GM18508 (cell line): ENCODE measurements around the gene RRM2.

Experiments used
- ATAC-seq: cut with Tn5 transposase; IDR thresholded peaks from one replicate; pipeline ENCODE4 v1.9.1; 2021; ENCODE audit warnings: moderate number of reproducible peaks; ENCODE audit not compliant: insufficient read depth, unreplicated experiment

RRM2 gene

DNA sequence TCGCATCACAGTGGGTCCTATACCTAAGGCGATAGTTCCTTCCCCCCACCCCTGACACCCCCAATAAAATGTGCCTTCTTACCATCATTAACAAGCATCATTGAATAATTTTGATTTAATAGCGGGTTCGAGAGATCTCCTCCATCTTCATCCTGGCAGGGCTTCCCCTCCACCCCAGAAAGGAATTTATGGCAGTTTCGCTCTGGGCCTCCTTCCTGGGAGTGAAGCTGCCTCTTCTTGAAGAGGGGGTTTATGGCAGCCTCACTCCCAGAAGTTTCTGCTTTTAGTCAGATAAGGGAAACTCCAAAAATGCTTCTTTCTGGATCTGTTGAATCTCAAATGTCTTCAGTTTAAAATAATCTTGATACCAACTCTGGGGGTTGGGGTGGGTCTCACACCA lies 45.7 kb downstream of the RRM2 start:
- ATAC-seq = no peak

DNA sequence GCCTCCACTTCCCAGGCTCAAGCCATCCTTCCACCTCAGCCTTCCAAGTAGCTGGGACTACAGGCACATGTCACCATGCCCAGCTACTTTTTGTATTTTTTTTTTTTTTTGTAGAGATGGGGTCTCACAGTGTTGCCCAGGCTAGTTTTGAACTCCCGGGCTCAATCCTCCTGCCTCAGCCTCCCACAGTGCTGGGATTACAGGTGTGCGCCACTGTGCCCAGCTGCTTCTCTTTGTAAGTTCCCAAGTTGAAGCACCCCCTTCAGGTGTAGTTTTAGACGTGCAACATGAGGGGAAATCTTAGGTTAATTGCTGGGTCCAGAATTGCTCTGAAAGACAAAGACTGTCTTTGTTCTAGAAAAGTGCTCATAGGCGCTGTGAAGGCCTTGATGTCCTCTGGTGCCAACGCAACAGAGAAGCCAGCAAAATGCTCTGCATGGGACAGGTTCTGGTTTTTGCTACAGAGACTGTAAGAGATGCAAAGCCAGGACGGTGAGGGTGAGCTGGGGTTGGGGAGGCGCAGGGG lies 46.6 kb downstream of the RRM2 start:
- no peak for ATAC-seq

GRCh38 chr2:10169581-10169980 lies 47.0 kb downstream of the RRM2 start:
- no peak for ATAC-seq

DNA sequence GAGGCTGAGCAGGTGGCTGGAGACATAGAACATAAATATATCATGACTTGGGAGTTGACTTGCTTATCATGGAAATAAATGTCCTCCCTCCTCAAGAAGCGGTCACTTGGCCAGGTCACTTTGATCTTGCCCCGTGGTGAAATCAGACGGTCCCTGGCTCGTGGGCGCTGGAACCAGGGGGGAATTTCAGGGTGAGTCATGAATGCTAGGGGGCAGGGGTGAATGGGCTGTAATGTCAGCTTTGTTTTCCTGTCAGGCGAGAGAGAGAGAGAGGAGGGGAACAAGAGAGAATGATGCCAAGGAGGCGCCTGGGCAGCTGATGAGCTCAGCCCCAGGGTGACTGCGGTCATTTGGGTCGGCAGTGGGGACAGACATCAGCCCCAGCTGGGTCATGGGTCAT lies 47.7 kb downstream of the RRM2 start:
- ATAC-seq = no peak

GRCh38 chr2:10171006-10171800 lies 48.7 kb downstream of the RRM2 start:
- no peak for ATAC-seq

DNA sequence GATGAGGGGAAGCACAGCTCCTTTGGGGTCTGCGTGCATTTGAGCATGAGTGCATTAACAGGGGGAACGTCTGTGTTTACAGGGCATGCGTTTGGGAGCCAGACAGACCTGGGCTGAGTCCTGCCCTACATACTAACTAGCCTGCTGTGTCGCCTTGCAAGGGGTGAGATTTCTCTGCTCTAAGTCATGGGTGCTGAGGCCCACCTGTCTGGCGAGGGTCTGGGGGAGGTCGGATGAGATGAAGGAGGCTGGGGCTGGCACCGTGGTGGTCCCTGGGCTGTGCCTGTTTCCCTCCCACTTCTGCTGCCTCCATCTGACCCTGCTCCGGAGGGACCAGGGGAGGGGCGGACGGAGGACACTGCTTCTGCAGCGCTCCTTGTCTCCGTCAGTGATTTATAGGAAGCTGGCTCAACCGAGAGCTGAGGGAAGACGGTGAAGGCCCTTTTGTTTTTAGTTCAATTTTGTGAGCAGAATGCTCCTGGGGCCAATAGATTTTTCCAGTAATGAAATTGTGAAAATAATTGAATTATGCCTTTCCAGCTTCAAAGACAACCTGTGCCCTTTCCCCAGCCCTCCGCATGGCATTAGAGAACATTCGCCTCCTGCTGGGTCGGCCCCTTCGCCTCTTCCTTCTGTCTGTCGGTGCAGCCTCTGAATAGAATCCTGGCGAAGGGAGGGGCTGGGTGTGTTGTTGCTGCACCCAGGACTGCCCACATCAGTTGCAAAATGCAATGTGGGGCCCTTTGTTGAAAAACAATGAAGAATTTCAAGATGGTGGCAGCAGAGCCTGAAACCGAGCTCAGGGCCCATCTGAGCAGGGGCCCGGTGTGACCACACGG lies 49.7 kb downstream of the RRM2 start:
- ATAC-seq = no peak

- no peak for ATAC-seq
Measured at GRCh38 chr2:10173258-10174005, 50.9 kb downstream of the RRM2 start.

GRCh38 chr2:10174173-10174572 lies 51.6 kb downstream of the RRM2 start:
- no peak for ATAC-seq

DNA sequence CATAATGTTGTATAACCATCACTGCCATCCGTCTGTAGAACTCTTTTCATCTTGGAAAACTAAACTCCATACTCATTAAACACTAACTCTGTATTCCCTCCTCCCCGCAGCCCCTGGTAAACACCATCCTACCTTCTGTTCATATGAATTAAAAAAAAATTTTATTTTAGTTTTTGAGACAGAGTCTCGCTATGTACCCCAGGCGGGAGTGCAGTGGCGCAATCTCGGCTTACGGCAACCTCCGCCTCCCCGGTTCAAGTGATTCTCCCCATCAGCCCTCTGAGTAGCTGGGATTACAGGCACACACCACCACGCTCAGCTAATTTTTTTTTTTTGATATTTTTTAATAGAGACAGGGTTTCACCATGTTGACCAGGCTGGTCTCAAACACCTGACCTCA lies 52.9 kb downstream of the RRM2 start:
- no peak for ATAC-seq

DNA sequence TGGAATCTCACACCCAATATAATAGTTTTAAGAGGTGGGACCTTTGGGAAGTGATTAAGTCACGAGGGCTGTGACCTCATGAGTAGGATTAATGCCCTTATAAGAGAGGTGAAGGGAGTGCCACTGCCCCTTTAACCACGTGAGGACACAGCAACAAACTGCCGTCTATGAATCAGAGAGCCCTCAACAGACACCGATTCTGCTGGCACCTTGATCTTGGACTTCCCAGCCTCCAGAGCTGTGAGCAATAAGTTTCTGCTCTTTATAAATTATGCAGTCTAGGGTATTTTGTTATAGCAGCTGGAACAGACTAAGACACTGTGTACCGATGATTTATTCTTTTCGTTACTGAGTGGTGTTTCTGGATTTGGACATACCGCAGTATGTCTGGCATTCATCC lies 56.2 kb downstream of the RRM2 start:
- ATAC-seq = no peak

DNA sequence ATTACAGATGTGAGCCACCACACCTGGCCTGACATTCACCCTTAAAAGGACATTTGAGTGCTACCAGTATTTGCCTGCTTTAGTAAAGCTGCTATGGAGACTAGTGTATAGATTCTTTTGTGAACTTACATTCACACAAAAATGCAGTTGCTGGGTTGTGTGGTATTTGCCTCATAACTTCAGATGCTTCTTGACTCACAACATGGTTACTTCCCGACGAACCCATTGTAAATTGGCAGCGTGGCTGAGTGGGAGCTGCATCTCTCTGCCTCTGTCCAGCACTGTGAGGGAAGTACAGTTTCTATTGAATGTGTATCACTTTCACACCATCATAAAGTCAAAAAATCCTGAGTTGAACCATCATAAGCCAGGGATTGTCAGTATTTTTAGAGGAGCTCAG lies 56.9 kb downstream of the RRM2 start:
- ATAC-seq = no peak

- ATAC-seq = no peak
Measured at GRCh38 chr2:10180229-10180628, 57.7 kb downstream of the RRM2 start.
